ENCODE results near the gene KLRB1. TPM values are rescaled to one million over a fixed set of nuclear protein-coding genes. Genes with fewer than 3 reads are reported as not detected.
A peak's percentile ranks its signal among the peaks of the same experiment; 100 is the strongest.

KLRB1 gene
- total RNA-seq, result not detected in 2 replicates

DNA sequence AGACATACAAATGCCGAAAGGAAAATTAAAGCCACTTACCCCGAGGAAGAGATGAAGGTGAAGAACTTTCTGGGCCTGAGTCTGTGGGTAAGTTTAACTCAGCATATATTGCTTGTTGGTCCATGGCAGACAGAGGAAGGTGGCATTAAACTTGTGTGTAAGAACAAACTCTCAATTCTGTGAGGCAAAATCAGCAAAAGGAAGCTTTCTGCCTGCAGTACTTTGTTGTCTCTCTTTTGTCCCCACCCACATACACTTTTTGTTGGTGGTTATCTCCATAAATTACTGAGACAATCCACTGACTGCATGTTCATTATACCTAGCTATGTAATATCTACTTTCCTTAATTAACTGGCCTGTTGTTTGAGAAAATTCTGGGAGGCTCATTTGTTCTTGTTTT lies at the start of gene KLRB1:
TSS of gene KLRB1 (minus strand) at position 201 of the 400 bp plus-strand sequence. CDS start at position 124, 77 bp downstream.
- no peak within 1 kb of the TSS for H3K4me3 ChIP-seq (ENCODE audit: low read depth, low read length)
- no peak for DNase-seq (ENCODE audit: low read depth)
- TF ChIP-seq, protein P1, sequence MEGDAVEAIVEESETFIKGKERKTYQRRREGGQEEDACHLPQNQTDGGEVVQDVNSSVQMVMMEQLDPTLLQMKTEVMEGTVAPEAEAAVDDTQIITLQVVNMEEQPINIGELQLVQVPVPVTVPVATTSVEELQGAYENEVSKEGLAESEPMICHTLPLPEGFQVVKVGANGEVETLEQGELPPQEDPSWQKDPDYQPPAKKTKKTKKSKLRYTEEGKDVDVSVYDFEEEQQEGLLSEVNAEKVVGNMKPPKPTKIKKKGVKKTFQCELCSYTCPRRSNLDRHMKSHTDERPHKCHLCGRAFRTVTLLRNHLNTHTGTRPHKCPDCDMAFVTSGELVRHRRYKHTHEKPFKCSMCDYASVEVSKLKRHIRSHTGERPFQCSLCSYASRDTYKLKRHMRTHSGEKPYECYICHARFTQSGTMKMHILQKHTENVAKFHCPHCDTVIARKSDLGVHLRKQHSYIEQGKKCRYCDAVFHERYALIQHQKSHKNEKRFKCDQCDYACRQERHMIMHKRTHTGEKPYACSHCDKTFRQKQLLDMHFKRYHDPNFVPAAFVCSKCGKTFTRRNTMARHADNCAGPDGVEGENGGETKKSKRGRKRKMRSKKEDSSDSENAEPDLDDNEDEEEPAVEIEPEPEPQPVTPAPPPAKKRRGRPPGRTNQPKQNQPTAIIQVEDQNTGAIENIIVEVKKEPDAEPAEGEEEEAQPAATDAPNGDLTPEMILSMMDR (conservative IDR thresholded peaks at IDR 0.05; ENCODE audit: low read depth, low read length), result no peak

GRCh38 chr12:9651265-9651729 lies 43.6 kb upstream of the KLRB1 start:
- TF ChIP-seq, protein P1 (conservative IDR thresholded peaks at IDR 0.05; ENCODE audit: low read depth, low read length), result no peak
- DNase-seq (ENCODE audit: low read depth), result no peak
- no peak overlapping the region for H3K4me3 ChIP-seq (ENCODE audit: low read depth, low read length)

GRCh38 chr12:9650151-9650576 lies 42.4 kb upstream of the KLRB1 start:
- no peak for DNase-seq (ENCODE audit: low read depth)
- TF ChIP-seq, protein P1 (conservative IDR thresholded peaks at IDR 0.05; ENCODE audit: low read depth, low read length), result no peak
- H3K4me3 ChIP-seq (ENCODE audit: low read depth, low read length), result peak overlapping the region; percentile 78

GRCh38 chr12:9649532-9649940 lies 41.8 kb upstream of the KLRB1 start:
- no peak for DNase-seq (ENCODE audit: low read depth)
- TF ChIP-seq, protein P1 (conservative IDR thresholded peaks at IDR 0.05; ENCODE audit: low read depth, low read length), result no peak
- peak overlapping the region; percentile 78 for H3K4me3 ChIP-seq (ENCODE audit: low read depth, low read length)

DNA sequence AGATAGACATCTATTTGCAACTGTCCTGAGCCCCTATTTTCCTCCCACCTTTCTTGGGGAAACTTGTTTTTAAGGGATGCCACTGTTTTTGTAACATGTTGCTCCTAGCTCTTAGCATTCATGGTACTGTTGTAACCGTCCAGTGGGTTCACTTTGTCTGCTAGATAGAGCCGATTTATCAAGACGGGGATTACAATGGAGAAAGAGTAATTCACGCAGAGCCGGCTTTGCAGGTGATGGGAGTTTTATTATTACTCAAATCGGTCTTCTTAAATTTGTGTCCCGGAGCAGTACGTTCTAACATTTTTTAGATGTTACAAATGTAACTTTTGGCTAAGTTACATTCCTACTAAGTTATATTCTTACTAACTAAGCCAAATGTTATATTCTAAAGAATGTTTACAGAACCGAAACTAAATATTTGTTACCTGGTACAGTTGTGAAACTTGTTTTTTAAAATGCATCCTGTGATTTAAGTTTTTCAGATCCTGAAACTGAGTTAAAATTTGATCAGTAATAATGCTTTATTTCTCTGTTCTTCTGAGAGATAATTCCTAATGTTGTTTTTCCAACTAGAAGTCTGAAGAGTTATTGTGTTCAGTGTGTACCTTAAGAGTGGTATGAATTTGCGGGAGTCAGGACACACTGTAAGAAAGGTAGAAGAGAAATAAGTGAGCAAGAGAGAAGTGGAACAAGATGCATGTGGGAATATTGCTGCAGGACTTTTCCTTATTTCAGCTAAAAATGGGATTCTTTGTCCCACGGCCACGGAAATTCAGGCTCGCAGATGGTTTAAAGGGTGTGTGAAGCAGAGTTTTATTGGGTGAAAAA lies 41.2 kb upstream of the KLRB1 start:
- peak overlapping the region; percentile 78 for H3K4me3 ChIP-seq (ENCODE audit: low read depth, low read length)
- TF ChIP-seq, protein P1 (conservative IDR thresholded peaks at IDR 0.05; ENCODE audit: low read depth, low read length), result no peak
- no peak for DNase-seq (ENCODE audit: low read depth)

- no peak for DNase-seq (ENCODE audit: low read depth)
- TF ChIP-seq, protein P1 (conservative IDR thresholded peaks at IDR 0.05; ENCODE audit: low read depth, low read length), result peak; percentile 9
- H3K4me3 ChIP-seq (ENCODE audit: low read depth, low read length), result peak overlapping the region; percentile 78
These were observed 40.3 kb upstream of the KLRB1 start for GRCh38 chr12:9647825-9648700.
